PC-3 (cell line): ENCODE data around the gene SAT2.

Experiments
- CTCF ChIP-seq: fragments of 300-600 bp; sonication (generic); conservative IDR thresholded peaks from 2 replicates; pipeline ENCODE4 v1.5.1; 2017; ENCODE audit warnings: antibody characterized with exemption, low read depth, mild to moderate bottlenecking, low read length
- EZH2 ChIP-seq: fragments of 300-600 bp; sonication (generic); IDR thresholded peaks from one replicate; pipeline ENCODE4 v1.6.1; 2017; ENCODE audit warnings: antibody characterized with exemption, mild to moderate bottlenecking, low read length; ENCODE audit not compliant: unreplicated experiment
- EZH2phosphoT487 ChIP-seq: fragments of 300-600 bp; sonication (generic); IDR thresholded peaks from 2 replicates; pipeline ENCODE4 v1.6.1; 2018; ENCODE audit warnings: mild to moderate bottlenecking, antibody characterized with exemption, low read length, borderline replicate concordance

DNA sequence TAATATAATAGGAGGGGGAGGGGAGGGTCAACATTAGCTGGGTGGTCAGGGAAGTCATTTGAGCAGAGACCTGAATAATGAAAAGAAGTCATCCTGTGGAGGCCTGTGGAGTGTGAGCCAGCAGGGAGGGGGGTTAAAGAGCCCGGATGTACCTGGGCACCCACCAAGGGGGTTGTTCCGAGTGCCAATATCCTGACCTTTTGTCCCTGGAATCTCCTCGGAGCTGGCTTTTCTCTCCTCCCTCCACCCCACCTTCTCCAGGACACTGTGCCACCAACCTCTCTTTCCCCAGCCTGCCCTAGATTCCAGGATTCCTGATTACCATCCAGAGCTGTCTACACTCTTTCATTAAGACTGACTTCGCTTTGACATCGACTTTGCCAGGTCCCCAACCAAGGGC is 8.5 kb upstream of the SAT2 start:
- TF ChIP-seq CTCF (no peak), EZH2phosphoT487 (no peak), EZH2 (no peak)
